CD4-positive, alpha-beta T cell (primary cell): ENCODE data around the gene FOXJ3. TPM values are rescaled to one million over a fixed set of nuclear protein-coding genes. Genes with fewer than 3 reads are reported as not detected.

Experiments
- ATAC-seq: fragments of 200-7000 bp; cut with Tn5 transposase; one replicate; pipeline ENCODE4 v1.10.0; 2022; ENCODE audit warnings: mild to moderate bottlenecking; ENCODE audit not compliant: poor library complexity
- CTCF ChIA-PET: fragments of 350-600 bp; sonication (Branson Sonifier 250); formaldehyde crosslinking; loops from one replicate; lab custom pipeline; 2021; ENCODE audit warnings: antibody characterized with exemption, inconsistent platforms; lab: Charles Lee
- POLR2A ChIA-PET: fragments of 350-600 bp; sonication (Branson Sonifier 250); formaldehyde crosslinking; loops from one replicate; lab custom pipeline; 2021; ENCODE audit warnings: antibody characterized with exemption, inconsistent platforms; lab: Charles Lee
- DNase-seq, 14 experiments: peaks; one replicate each; pipeline ENCODE4 v3.0.0-alpha.2; 2013 to 2020; ENCODE audit warnings: mixed read lengths in 2 of 14
- H3K27ac ChIP-seq, 2 donors: one replicate each; pipeline versions ENCODE4 v1.5.1 to v1.7.0; 2013; ENCODE audit warnings: low read length in 2 of 2, low read depth in 1 of 2, mild to moderate bottlenecking in 1 of 2
- H3K27me3 ChIP-seq, 2 experiments: 1 replicate in 1 of 2; 2 replicates in 1 of 2; pipeline versions ENCODE4 v1.6.1 to v1.7.0; 2013; ENCODE audit warnings: low read length in 2 of 2, control low read depth in 1 of 2, mild to moderate bottlenecking in 1 of 2, moderate library complexity in 1 of 2; ENCODE audit not compliant: insufficient read depth in 2 of 2, control insufficient read depth in 1 of 2
- H3K36me3 ChIP-seq: one replicate; pipeline ENCODE4 v1.6.1; 2013; ENCODE audit warnings: low read length, control low read depth; ENCODE audit not compliant: insufficient read depth
- H3K4me1 ChIP-seq: one replicate; pipeline ENCODE4 v1.6.1; 2013; ENCODE audit warnings: low read length, control low read depth; ENCODE audit not compliant: insufficient read depth
- H3K4me3 ChIP-seq: one replicate; pipeline ENCODE4 v1.5.1; 2013; ENCODE audit warnings: mild to moderate bottlenecking, low read length, moderate library complexity
- H3K9me3 ChIP-seq, 2 experiments: 1 replicate in 1 of 2; 2 replicates in 1 of 2; pipeline versions ENCODE4 v1.6.1 to v1.7.0; 2013; ENCODE audit warnings: low read length in 2 of 2, mild to moderate bottlenecking in 2 of 2, control low read depth in 1 of 2, moderate library complexity in 1 of 2; ENCODE audit not compliant: control insufficient read depth in 1 of 2, insufficient read depth in 1 of 2
- H3K27ac Mint-ChIP-seq: one replicate; pipeline ENCODE4 v1.8.0; 2020; ENCODE audit warnings: mixed read lengths
- H3K27me3 Mint-ChIP-seq: one replicate; pipeline ENCODE4 v1.8.0; 2021; ENCODE audit warnings: mixed read lengths
- H3K36me3 Mint-ChIP-seq: one replicate; pipeline ENCODE4 v1.8.0; 2021; ENCODE audit warnings: low read depth, mixed read lengths
- H3K4me1 Mint-ChIP-seq: one replicate; pipeline ENCODE4 v1.8.0; 2021; ENCODE audit warnings: low read depth, mixed read lengths
- H3K4me3 Mint-ChIP-seq: one replicate; pipeline ENCODE4 v1.8.0; 2020; ENCODE audit warnings: mild to moderate bottlenecking, mixed read lengths
- H3K9me3 Mint-ChIP-seq: one replicate; pipeline ENCODE4 v1.8.0; 2020; ENCODE audit warnings: mixed read lengths
- CTCF ChIP-seq: fragments of 200-600 bp; IDR thresholded peaks from one replicate; pipeline ENCODE4 v1.8.0; 2022; ENCODE audit warnings: antibody characterized with exemption, mild to moderate bottlenecking
- intact Hi-C, 2 experiments: fragments of 100-400 bp; cut with DNase I in 1 of 2; cut with micrococcal nuclease in 1 of 2; formaldehyde crosslinking; loops; one replicate each; pipeline versions ENCODE4 v1.15.1 to v1.9.0; 2023 to 2025; cut with DNase I, micrococcal nuclease
- total RNA-seq, 174 experiments: library from RNA in 2 of 174; stranded (reverse) in 2 of 174; gene quantifications; one replicate each; pipeline ENCODE4 v1.2.3 and lab custom pipeline; 2021 to 2026

The FOXJ3 gene
- total RNA-seq, 2 experiments from 2014 or later: 73.1 to 74.9 TPM

DNA sequence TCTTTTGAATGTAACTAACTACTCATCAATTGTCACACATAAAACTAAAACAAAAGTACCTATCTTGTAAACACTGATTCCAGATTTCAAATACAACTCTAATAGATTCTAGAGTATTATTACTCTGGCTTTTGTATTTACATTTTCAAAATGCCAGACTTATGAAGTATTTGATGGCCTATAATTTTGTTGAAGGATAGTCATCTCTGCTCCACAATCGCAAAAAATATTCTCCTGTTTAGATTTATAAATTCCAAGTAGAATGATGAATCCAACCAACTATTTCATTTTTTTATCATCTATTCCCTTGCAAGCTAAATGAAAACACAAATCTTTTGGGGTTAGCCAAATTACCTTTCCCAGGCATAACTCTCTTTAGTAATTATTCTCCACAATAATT lies 95.5 kb downstream of the FOXJ3 start:
- no peak overlapping the region for H3K27ac ChIP-seq
- ChIA-PET POLR2A (no interaction called here), CTCF (no interaction called here)
- H3K27me3 ChIP-seq: no peaks in the 10 kb centered on the region
- TF ChIP-seq CTCF: no peak
- H3K4me1 ChIP-seq: peaks cover 7% of the 10 kb centered on the region
- intact Hi-C loops: no loop called here
- peaks cover 3% of the 10 kb centered on the region for H3K36me3 ChIP-seq
- no peak for ATAC-seq
- peaks cover 92% of the 10 kb centered on the region for H3K36me3 Mint-ChIP-seq
- H3K27me3 Mint-ChIP-seq: no peaks in the 10 kb centered on the region
- no peak overlapping the region for H3K27ac Mint-ChIP-seq
- H3K4me1 Mint-ChIP-seq: peaks cover 52% of the 10 kb centered on the region
- no peak for DNase-seq
- no peak overlapping the region for H3K4me3 Mint-ChIP-seq
- H3K9me3 ChIP-seq: peaks cover 28 to 29% of the 10 kb centered on the region in 2 experiments
- no peak overlapping the region for H3K4me3 ChIP-seq
- H3K9me3 Mint-ChIP-seq: peaks cover 14% of the 10 kb centered on the region

DNA sequence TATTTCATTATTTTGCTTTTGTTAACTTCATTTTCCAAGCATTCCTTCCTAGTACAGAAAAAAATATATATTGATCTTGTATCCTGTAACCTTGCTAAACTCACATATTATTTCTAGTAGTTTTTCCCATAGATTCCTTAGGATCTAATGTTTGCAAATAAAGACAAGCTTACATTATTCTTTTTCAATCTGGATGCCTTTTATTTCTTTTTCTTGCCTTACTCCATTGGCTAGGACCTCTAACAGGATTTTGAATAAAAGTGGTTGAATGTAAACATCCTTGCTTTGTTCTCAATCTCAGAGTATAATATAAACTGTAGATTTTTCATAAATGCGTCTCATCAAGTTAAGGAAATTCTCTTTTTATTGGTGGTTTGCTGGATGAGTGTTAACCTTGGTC lies 96.0 kb downstream of the FOXJ3 start:
- DNase-seq (no peak), ATAC-seq (no peak)
- intact Hi-C loops: no loop called here
- POLR2A ChIA-PET: no interaction called here
- Mint-ChIP-seq H3K9me3 (peaks cover 12% of the 10 kb centered on the region), H3K27ac (no peak overlapping the region), H3K27me3 (no peaks in the 10 kb centered on the region), H3K4me3 (no peak overlapping the region), H3K4me1 (peaks cover 47% of the 10 kb centered on the region), H3K36me3 (peaks cover 92% of the 10 kb centered on the region)
- Histone ChIP-seq H3K9me3 (peaks cover 28 to 29% of the 10 kb centered on the region in 2 experiments), H3K27ac (no peak overlapping the region), H3K4me3 (no peak overlapping the region), H3K36me3 (peaks cover 3% of the 10 kb centered on the region), H3K4me1 (peaks cover 7% of the 10 kb centered on the region), H3K27me3 (no peaks in the 10 kb centered on the region)
- CTCF ChIA-PET: no interaction called here
- TF ChIP-seq CTCF: no peak

- H3K4me3 Mint-ChIP-seq: no peak overlapping the region
- ATAC-seq: no peak
- H3K27me3 Mint-ChIP-seq: no peaks in the 10 kb centered on the region
- H3K9me3 Mint-ChIP-seq: no peaks in the 10 kb centered on the region
- H3K27me3 ChIP-seq: no peaks in the 10 kb centered on the region
- H3K27ac ChIP-seq: no peak overlapping the region
- CTCF ChIA-PET: no interaction called here
- TF ChIP-seq CTCF: no peak
- peaks cover 41% of the 10 kb centered on the region for H3K36me3 Mint-ChIP-seq
- intact Hi-C loops: no loop called here
- H3K4me1 ChIP-seq: no peaks in the 10 kb centered on the region
- no peak overlapping the region for H3K27ac Mint-ChIP-seq
- POLR2A ChIA-PET: no interaction called here
- peaks cover 23% of the 10 kb centered on the region for H3K4me1 Mint-ChIP-seq
- H3K4me3 ChIP-seq: no peak overlapping the region
- no peak for DNase-seq
- H3K9me3 ChIP-seq: peaks cover 0 to 12% of the 10 kb centered on the region in 2 experiments
- H3K36me3 ChIP-seq: no peaks in the 10 kb centered on the region
Measured at GRCh38 chr1:42231253-42231652, 103.8 kb downstream of the FOXJ3 start.
